LNCaP clone FGC (cell line): ENCODE results near the gene FLT4.

ENCODE experiments used
- DNase-seq: peaks from one replicate; pipeline ENCODE4 v3.0.0-alpha.2; 2011; ENCODE audit warnings: low read depth
- H3K4me3 ChIP-seq: 2 replicates; pipeline ENCODE4 v1.5.1; 2011; ENCODE audit warnings: mild to moderate bottlenecking, low read depth, low read length, control low read depth
- CTCF ChIP-seq: IDR thresholded peaks from 2 replicates; pipeline ENCODE4 v1.5.1; 2012; ENCODE audit warnings: mild to moderate bottlenecking; ENCODE audit not compliant: control insufficient read depth, insufficient read depth; ENCODE audit errors: extremely low read depth

Gene FLT4

DNA sequence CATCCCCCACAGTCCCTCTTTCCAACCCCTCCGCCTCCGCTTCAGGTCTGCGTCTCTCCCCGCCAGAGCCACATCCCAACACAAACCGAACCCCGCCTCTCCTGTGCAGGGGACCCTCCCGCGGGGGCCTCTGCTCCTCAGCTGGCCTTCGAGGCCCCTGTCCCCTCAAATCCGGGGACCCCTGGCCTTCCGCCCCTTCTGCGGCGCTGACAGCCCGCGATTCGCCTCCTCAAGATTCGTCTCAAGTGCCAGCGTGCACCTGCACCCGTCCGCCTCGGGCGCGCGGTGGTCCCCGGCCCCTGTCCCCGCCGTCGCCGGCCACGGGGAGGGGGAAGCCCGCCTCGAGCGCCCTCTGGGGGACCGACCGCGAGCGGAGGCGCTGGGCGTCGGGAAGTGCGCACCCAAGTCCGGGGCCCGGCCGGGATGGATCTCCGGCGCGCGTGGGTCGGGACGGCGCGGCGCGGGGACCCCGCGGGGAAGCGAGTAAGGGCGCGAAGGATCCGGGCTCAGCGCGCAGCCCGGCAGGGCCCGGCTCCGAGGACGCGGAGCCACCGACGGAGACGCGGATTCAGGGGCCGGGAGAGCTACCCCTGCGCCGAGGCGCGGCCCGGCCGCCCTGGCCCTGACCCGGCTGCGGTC lies 623 bp downstream of the FLT4 start:
- no peak overlapping the region for H3K4me3 ChIP-seq
- 0 out of 2 replicates have a peak, but pooled peaks have one; percentile 5 for TF ChIP-seq CTCF
- DNase-seq = no peak

- no peak for DNase-seq
- H3K4me3 ChIP-seq = no peak overlapping the region
- TF ChIP-seq CTCF = no peak
Observed at GRCh38 chr5:180647941-180648500, 1.4 kb downstream of the FLT4 start.

GRCh38 chr5:180647465-180647864 lies 1.9 kb downstream of the FLT4 start:
- no peak for TF ChIP-seq CTCF
- H3K4me3 ChIP-seq = no peak overlapping the region
- no peak for DNase-seq

- TF ChIP-seq CTCF = no peak
- H3K4me3 ChIP-seq = no peak overlapping the region
- no peak for DNase-seq
Observed at GRCh38 chr5:180646963-180647305, 2.5 kb downstream of the FLT4 start.

GRCh38 chr5:180646289-180646962 lies 3.0 kb downstream of the FLT4 start:
- H3K4me3 ChIP-seq = no peak overlapping the region
- no peak for TF ChIP-seq CTCF
- no peak for DNase-seq

DNA sequence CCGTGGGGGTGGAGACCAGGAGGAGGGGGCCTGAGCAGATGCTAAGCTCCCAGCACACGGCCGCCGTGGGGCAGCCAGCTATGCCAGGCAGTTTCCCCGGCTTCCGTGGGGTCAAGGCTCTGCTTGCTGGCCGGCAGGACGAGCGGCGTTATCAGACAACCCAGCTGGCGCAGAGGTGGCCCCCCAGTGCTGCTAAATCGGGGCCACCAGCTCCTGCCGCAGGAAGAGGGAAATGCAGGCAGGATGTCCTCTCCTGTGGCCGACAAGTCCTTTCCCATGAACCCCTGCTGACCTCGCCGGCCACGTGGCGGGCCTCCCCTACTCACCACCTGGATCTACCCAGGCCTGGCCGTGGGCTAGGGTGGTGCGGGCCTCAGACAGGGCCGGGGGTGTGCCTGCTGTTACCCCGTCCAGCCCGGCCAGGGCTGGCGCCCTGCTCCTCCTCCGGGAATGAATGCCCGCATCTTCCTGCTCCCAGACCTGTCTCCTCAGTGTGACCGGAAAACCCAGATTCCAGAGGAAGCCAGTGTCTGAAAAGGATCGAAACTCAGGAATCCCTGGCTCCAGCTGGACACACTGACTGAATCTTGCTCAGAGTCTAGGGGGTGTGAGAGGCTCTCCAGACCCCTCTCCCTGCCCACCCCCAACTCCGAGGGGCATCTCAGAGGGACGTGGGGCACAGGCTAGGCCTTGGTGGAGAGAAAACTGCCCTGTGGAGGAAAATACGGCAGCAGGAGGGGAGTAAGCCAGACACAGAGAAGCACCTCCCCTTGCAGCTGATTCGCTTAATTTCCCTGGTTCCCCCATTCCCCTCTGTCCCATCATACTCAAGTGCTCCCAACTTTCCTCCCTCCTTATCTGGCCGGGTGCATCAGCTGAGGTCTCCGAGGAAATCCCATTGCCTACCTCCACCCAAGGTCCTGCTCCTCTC lies 3.9 kb downstream of the FLT4 start:
- H3K4me3 ChIP-seq = no peak overlapping the region
- no peak for TF ChIP-seq CTCF
- DNase-seq = no peak
